Common myeloid progenitor, CD34-positive (primary cell): ENCODE data around the gene TLCD3B.

ENCODE experiments used
- CTCF ChIA-PET: fragments of 350-600 bp; sonication (Branson Sonifier 250); formaldehyde crosslinking; loops from one replicate; lab custom pipeline; 2021; ENCODE audit warnings: antibody characterized with exemption; lab: Charles Lee
- POLR2A ChIA-PET: fragments of 350-600 bp; sonication (Branson Sonifier 250); formaldehyde crosslinking; loops from one replicate; lab custom pipeline; 2021; ENCODE audit warnings: antibody characterized with exemption; lab: Charles Lee
- DNase-seq, 3 donors: peaks; one replicate each; pipeline versions ENCODE4 v3.0.0 to v3.0.0-alpha.2; 2013
- H3K27ac ChIP-seq, 2 experiments: 1 replicate in 1 of 2; 2 replicates in 1 of 2; pipeline ENCODE4 v1.7.0; 2013; ENCODE audit warnings: inconsistent platforms in 2 of 2, low read length in 2 of 2, mild to moderate bottlenecking in 2 of 2, low read depth in 1 of 2, moderate library complexity in 1 of 2; ENCODE audit not compliant: severe bottlenecking in 2 of 2, insufficient read depth in 1 of 2, poor library complexity in 1 of 2
- H3K27me3 ChIP-seq, 5 experiments: replicated peaks in 2 of 5; 1 replicate in 3 of 5; 2 replicates in 2 of 5; pipeline versions ENCODE4 v1.6.1 to v1.7.0; 2013; ENCODE audit warnings: low read length in 4 of 5, mild to moderate bottlenecking in 2 of 5, moderate library complexity in 2 of 5, inconsistent platforms in 1 of 5; ENCODE audit not compliant: insufficient read depth in 5 of 5, control insufficient read depth in 4 of 5
- H3K36me3 ChIP-seq, 4 experiments: 1 replicate in 2 of 4; 2 replicates in 2 of 4; pipeline versions ENCODE4 v1.6.1 to v1.7.0; 2013; ENCODE audit warnings: low read length in 3 of 4, control low read depth in 1 of 4, mild to moderate bottlenecking in 1 of 4; ENCODE audit not compliant: control insufficient read depth in 4 of 4, insufficient read depth in 4 of 4
- H3K4me1 ChIP-seq, 4 experiments: 1 replicate in 3 of 4; 2 replicates in 1 of 4; pipeline versions ENCODE4 v1.6.1 to v1.7.1; 2013; ENCODE audit warnings: low read length in 3 of 4, mild to moderate bottlenecking in 3 of 4, control low read depth in 1 of 4, inconsistent platforms in 1 of 4, moderate library complexity in 1 of 4; ENCODE audit not compliant: control insufficient read depth in 4 of 4, insufficient read depth in 4 of 4; ENCODE audit errors: control extremely low read depth in 1 of 4
- H3K4me3 ChIP-seq, 7 experiments: 1 replicate in 4 of 7; 2 replicates in 3 of 7; pipeline versions ENCODE4 v1.5.1 to v1.7.0; 2013; ENCODE audit warnings: mild to moderate bottlenecking in 7 of 7, low read length in 6 of 7, moderate library complexity in 6 of 7, inconsistent platforms in 2 of 7, low read depth in 2 of 7, control low read depth in 1 of 7; ENCODE audit not compliant: insufficient read depth in 4 of 7, control insufficient read depth in 1 of 7; ENCODE audit errors: extremely low read depth in 1 of 7
- H3K9me3 ChIP-seq, 5 experiments: 1 replicate in 4 of 5; 2 replicates in 1 of 5; pipeline versions ENCODE4 v1.6.1 to v1.7.1; 2013; ENCODE audit warnings: low read length in 4 of 5, mild to moderate bottlenecking in 2 of 5, inconsistent platforms in 1 of 5, low read depth in 1 of 5, moderate library complexity in 1 of 5; ENCODE audit not compliant: control insufficient read depth in 4 of 5, insufficient read depth in 2 of 5; ENCODE audit errors: control extremely low read depth in 1 of 5
- WGBS: methylation state at CpG from one replicate; pipeline ENCODE4 v1.1.5; 2013; ENCODE audit not compliant: insufficient coverage; 5-methylcytosine and 5-hydroxymethylcytosine counted together

Gene TLCD3B

DNA sequence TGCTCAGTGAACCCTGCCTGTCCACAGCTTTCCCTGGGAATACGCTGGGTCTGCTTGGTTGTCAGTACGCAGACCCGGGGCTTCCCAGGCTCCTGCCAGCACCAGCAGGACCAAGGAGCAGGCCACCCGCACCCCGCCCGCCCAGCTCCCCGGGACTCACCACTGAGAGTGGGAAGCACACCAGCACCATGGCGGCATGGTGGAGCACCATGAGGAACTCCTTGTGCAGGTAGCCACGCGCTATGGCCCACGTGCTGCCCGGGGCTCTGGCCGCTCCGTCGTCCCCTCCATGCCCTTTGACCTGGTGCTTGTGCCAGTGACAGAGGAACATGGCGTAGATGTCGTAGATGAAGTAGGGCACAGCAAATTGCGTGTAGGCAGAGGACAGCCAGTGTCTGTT is 4.6 kb downstream of the TLCD3B start:
- Histone ChIP-seq H3K36me3 (no peaks in the 10 kb centered on the region), H3K4me1 (peaks cover 0 to 13% (median 7%) of the 10 kb centered on the region in 4 experiments), H3K27ac (no peak overlapping the region), H3K27me3 (peaks cover 0 to 54% (median 25%) of the 10 kb centered on the region in 5 experiments), H3K9me3 (no peaks in the 10 kb centered on the region), H3K4me3 (no peak overlapping the region)
- DNase-seq = no peak
- ChIA-PET CTCF (no interaction called here), POLR2A (no interaction called here)
- WGBS = 96% methylated on average over 14 of the region's 18 CpGs

GRCh38 chr16:30025574-30025973 is 5.5 kb downstream of the TLCD3B start:
- H3K27me3 ChIP-seq = peaks cover 0 to 46% (median 25%) of the 10 kb centered on the region in 5 experiments
- H3K27ac ChIP-seq = no peak overlapping the region
- DNase-seq = no peak
- H3K36me3 ChIP-seq = no peaks in the 10 kb centered on the region
- CTCF ChIA-PET = no interaction called here
- WGBS = 93% methylated on average over 5 of the region's 7 CpGs
- H3K4me1 ChIP-seq = peaks cover 0 to 13% (median 7%) of the 10 kb centered on the region in 4 experiments
- POLR2A ChIA-PET = no interaction called here
- no peaks in the 10 kb centered on the region for H3K9me3 ChIP-seq
- H3K4me3 ChIP-seq = no peak overlapping the region

DNA sequence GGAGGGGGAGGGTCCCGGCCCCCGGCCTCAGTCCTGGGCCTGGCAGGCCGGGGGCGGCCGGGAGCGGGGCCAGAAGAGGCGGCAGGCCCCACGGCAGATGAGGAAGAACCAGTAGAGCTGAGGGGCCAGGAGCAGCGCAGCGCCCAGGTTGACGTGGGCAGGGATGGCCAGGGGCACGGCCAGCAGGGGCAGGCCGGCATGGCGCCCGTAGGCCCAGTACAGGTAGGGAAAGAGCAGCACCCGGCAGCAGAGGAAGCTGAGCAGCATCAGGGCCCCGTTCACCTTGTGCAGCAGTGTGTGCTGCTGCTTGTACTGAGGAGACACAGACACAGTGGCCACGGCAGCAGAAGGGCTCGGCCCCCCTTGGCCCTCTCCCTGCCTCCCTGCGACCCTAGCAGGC is 5.9 kb downstream of the TLCD3B start:
- Histone ChIP-seq H3K4me1 (peaks cover 0 to 11% (median 7%) of the 10 kb centered on the region in 4 experiments), H3K27ac (no peak overlapping the region), H3K4me3 (no peak overlapping the region), H3K27me3 (peaks cover 0 to 42% (median 23%) of the 10 kb centered on the region in 5 experiments), H3K36me3 (no peaks in the 10 kb centered on the region), H3K9me3 (no peaks in the 10 kb centered on the region)
- WGBS = 86% methylated on average over 16 of the region's 20 CpGs
- ChIA-PET POLR2A (no interaction called here), CTCF (no interaction called here)
- DNase-seq = no peak

DNA sequence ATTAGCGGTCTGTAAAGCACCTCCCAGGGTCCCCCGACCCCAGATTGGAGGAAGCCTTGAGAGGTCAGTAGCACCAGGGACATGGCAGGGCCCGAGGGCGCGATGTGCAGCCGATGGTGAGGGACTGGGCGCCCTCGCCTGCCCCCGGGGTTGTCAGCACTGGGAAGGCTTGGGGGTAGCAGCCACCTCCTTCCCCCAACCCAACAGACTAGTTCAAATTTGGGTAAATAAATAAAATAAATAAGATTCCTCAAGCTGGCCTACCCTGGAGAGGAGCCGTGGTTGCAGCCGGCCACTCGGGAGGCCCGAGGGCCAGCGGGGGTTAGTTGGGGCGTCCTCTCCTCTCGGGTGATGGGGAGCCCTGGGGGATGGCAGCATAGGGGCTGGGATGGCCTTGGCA is 6.6 kb downstream of the TLCD3B start:
- Histone ChIP-seq H3K36me3 (no peaks in the 10 kb centered on the region), H3K4me3 (no peak overlapping the region), H3K27ac (no peak overlapping the region), H3K4me1 (peaks cover 0 to 11% (median 7%) of the 10 kb centered on the region in 4 experiments), H3K27me3 (peaks cover 0 to 34% (median 18%) of the 10 kb centered on the region in 5 experiments), H3K9me3 (no peaks in the 10 kb centered on the region)
- CTCF ChIA-PET = interaction anchor here (0.8 kb wide), 1 partner anchor 25 kb away, joined by 3 read pairs; no protein-coding TSS in a partner anchor
- 79% methylated on average over 10 of the region's 16 CpGs for WGBS
- POLR2A ChIA-PET = no interaction called here
- DNase-seq = no peak

- 89% methylated on average over 11 of the region's 11 CpGs for WGBS
- H3K27ac ChIP-seq = no peak overlapping the region
- H3K4me3 ChIP-seq = no peak overlapping the region
- peaks cover 0 to 26% (median 10%) of the 10 kb centered on the region in 5 experiments for H3K27me3 ChIP-seq
- CTCF ChIA-PET = interaction anchor here (0.9 to 2.5 kb wide), 4 partner anchors 9 to 216 kb away, joined by 3 to 18 read pairs (median 3); partner anchors contain the start of gene TLCD3B
- no peak for DNase-seq
- H3K36me3 ChIP-seq = no peaks in the 10 kb centered on the region
- peaks cover 0 to 11% (median 7%) of the 10 kb centered on the region in 4 experiments for H3K4me1 ChIP-seq
- POLR2A ChIA-PET = no interaction called here
- no peaks in the 10 kb centered on the region for H3K9me3 ChIP-seq
Measured at GRCh38 chr16:30023586-30023985, 7.5 kb downstream of the TLCD3B start.

- no peak within 1 kb of the TSS for H3K27ac ChIP-seq
- no peak within 1 kb of the TSS for H3K4me3 ChIP-seq
- H3K27me3 ChIP-seq = peaks cover 0 to 19% (median 8%) of the 10 kb centered on the region in 5 experiments
- no peaks in the 10 kb centered on the region for H3K9me3 ChIP-seq
- CTCF ChIA-PET = interaction anchor here (0.9 to 2.5 kb wide), 6 partner anchors 9 to 215 kb away, joined by 3 to 18 read pairs (median 3); partner anchors contain the start of gene TLCD3B
- WGBS = 89% methylated on average over 4 of the region's 6 CpGs
- H3K4me1 ChIP-seq = peaks cover 0 to 11% (median 7%) of the 10 kb centered on the region in 4 experiments
- H3K36me3 ChIP-seq = no peaks in the 10 kb centered on the region
- DNase-seq = no peak
- POLR2A ChIA-PET = no interaction called here
Measured at GRCh38 chr16:30022887-30023286, 8.2 kb downstream of the TLCD3B start, which contains the start of gene C16orf92. Gene C16orf92 (plus strand): TSS chr16:30023198. CDS start chr16:30023341, 143 bp downstream.

GRCh38 chr16:30018731-30019158 is 12.3 kb downstream of the TLCD3B start:
- POLR2A ChIA-PET = no interaction called here

More at GRCh38 chr16:30018731-30019158, 12.3 kb downstream of the TLCD3B start:
- 100% methylated on average over 3 of the region's 4 CpGs for WGBS
- no peak overlapping the region for H3K4me3 ChIP-seq
- no peak overlapping the region for H3K27ac ChIP-seq
- H3K9me3 ChIP-seq = no peaks in the 10 kb centered on the region
- DNase-seq = no peak
- CTCF ChIA-PET = interaction anchor here (0.8 to 1.6 kb wide), 5 partner anchors 9 to 211 kb away, joined by 3 read pairs; partner anchors contain the start of gene TLCD3B
- no peaks in the 10 kb centered on the region for H3K36me3 ChIP-seq
- peaks cover 0 to 11% (median 7%) of the 10 kb centered on the region in 4 experiments for H3K4me1 ChIP-seq
- peaks cover 0 to 3% (median 0%) of the 10 kb centered on the region in 5 experiments for H3K27me3 ChIP-seq
